ENCODE results near the gene ABCD1. TPM values are rescaled to one million over a fixed set of nuclear protein-coding genes. Genes with fewer than 3 reads are reported as not detected.

ABCD1 gene
- total and polyA plus RNA-seq, 10 of the 15 experiments (the other 5 are each of a cell fraction or from before 2014, with no cell fraction given): 0.13 to 6.5 (median 1.4) TPM

- RAD21 ChIA-PET (ENCODE audit: unreplicated experiment): interaction anchor here (1.0 kb wide), 1 partner anchor 9 kb away, joined by 3 read pairs; no protein-coding TSS in a partner anchor
- SMC1A ChIA-PET (ENCODE audit: uncharacterized antibody, unreplicated experiment): no interaction called here
- no peak overlapping the region for H2AFZ ChIP-seq (ENCODE audit: control insufficient read depth, low read depth, low read length)
- no peaks in the 10 kb centered on the region for H3K36me3 ChIP-seq (ENCODE audit: control insufficient read depth in 2 of 2, insufficient read depth in 2 of 2, low read length in 1 of 2)
- H3K27ac ChIP-seq (ENCODE audit: control insufficient read depth, insufficient read depth): no peak overlapping the region
- H3K4me3 ChIP-seq: no peak overlapping the region
- peaks cover 2% of the 10 kb centered on the region; the same call in 1 of the 3 replicates for H3K9me3 ChIP-seq (replicated peaks; ENCODE audit: control insufficient read depth, insufficient read depth, low read length)
- no peaks in the 10 kb centered on the region for H3K4me1 ChIP-seq (ENCODE audit: control insufficient read depth, insufficient read depth, low read length)
- no peak for FAIRE-seq
- in situ Hi-C loops (cut with MboI) (loop anchor here (10.0 kb wide), 2 partner anchors 49 to 61 kb away; partner anchors contain the start of genes PNCK and SRPK3), intact Hi-C loops (cut with micrococcal nuclease; ENCODE audit: unreplicated experiment) (no loop called here)
- ATAC-seq: no peak
- no peak overlapping the region for H3K9ac ChIP-seq (ENCODE audit: control insufficient read depth, insufficient read depth, low read length)
- H3K4me2 ChIP-seq (ENCODE audit: control insufficient read depth, insufficient read depth): no peak overlapping the region
- CTCF ChIA-PET: interaction anchor here (1.0 kb wide), 1 partner anchor 10 kb away, joined by 5 read pairs; no protein-coding TSS in a partner anchor
- no TSS peak for BruUV-seq (replicated peaks)
- POLR2A ChIA-PET: no interaction called here
- 61% methylated on average over 29 of the region's 30 CpGs for WGBS (ENCODE audit: insufficient coverage, insufficient replicate concordance, low lambda C conversion rate, missing lambda C conversion rate)
- H4K20me1 ChIP-seq (ENCODE audit: control insufficient read depth, insufficient read depth): no peaks in the 10 kb centered on the region
- no peak for DNase-seq (ENCODE audit: low read depth, low spot score)
- H3K79me2 ChIP-seq (ENCODE audit: control insufficient read depth, insufficient read depth, low read length): no peaks in the 10 kb centered on the region
- no peaks in the 10 kb centered on the region for H3K27me3 ChIP-seq (replicated peaks in 1 of 2; ENCODE audit: control insufficient read depth in 2 of 2, insufficient read depth in 2 of 2, low read length in 1 of 2)
- TF ChIP-seq TARDBP (IDR thresholded peaks at IDR 0.05; ENCODE audit: borderline replicate concordance) (no peak), PRDM15 (CRISPR knock-in tag; IDR thresholded peaks at IDR 0.05) (no peak), BHLHE40 (IDR thresholded peaks at IDR 0.05; ENCODE audit: borderline replicate concordance in 1 of 2, low read depth in 2 of 2, low read length in 1 of 2) (no peak), NR2F1 (conservative IDR thresholded peaks at IDR 0.05) (no peak), SKIL (IDR thresholded peaks at IDR 0.05; ENCODE audit: low read depth, poor library complexity, severe bottlenecking) (no peak), ELK1 (IDR thresholded peaks at IDR 0.05; ENCODE audit: low read depth, low read length) (no peak), TCF7 (IDR thresholded peaks at IDR 0.05; ENCODE audit: borderline replicate concordance) (no peak), RUNX3 (IDR thresholded peaks at IDR 0.05; ENCODE audit: low read length) (no peak), HDGF (IDR thresholded peaks at IDR 0.05) (no peak), NFIC (IDR thresholded peaks at IDR 0.05; ENCODE audit: low read depth, low read length) (no peak), MXI1 (IDR thresholded peaks at IDR 0.05; ENCODE audit: low read depth, low read length) (no peak), USF2 (IDR thresholded peaks at IDR 0.05; ENCODE audit: borderline replicate concordance, low read depth, low read length) (no peak)
Measured at GRCh38 chrX:153736071-153736820, 11.6 kb downstream of the ABCD1 start.
